GM10266 (cell line): ENCODE data around the gene RAET1E.
"Not testable (repeated sequence)": the region's sequence is repeated elsewhere in the genome, so short reads cannot be mapped to it uniquely, and the experiment has no call there.

Source experiments
- DNase-seq: peaks from one replicate; pipeline ENCODE4 v3.0.0; 2012; ENCODE audit errors: extremely low spot score
- TF ChIP-seq, protein P1 (sequence below): IDR thresholded peaks from 2 replicates; pipeline ENCODE4 v1.5.1; 2012; ENCODE audit warnings: mild to moderate bottlenecking, low read depth; ENCODE audit not compliant: control insufficient read depth, insufficient read depth; ENCODE audit errors: missing control alignments

Gene RAET1E

DNA sequence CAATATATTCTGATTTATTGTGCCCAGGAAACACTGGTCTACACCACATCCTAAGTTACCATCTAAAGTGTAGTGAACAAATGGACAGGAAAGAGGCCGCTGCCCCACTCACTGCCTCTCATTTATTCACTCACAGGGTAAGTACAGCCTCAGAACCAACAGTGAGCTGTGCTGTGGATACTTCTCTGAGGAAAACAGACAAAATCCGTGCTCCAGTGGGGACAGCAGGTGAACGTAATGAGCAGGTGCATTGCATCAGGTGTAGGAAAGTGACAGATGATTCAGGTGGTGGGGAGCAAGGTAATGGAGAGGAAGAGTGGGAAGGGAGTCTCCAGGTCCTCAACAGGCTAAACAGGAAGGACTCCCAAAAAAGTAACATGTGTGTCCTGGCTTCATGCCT lies 35.5 kb upstream of the RAET1E start:
- DNase-seq = no peak
- TF ChIP-seq, protein P1, sequence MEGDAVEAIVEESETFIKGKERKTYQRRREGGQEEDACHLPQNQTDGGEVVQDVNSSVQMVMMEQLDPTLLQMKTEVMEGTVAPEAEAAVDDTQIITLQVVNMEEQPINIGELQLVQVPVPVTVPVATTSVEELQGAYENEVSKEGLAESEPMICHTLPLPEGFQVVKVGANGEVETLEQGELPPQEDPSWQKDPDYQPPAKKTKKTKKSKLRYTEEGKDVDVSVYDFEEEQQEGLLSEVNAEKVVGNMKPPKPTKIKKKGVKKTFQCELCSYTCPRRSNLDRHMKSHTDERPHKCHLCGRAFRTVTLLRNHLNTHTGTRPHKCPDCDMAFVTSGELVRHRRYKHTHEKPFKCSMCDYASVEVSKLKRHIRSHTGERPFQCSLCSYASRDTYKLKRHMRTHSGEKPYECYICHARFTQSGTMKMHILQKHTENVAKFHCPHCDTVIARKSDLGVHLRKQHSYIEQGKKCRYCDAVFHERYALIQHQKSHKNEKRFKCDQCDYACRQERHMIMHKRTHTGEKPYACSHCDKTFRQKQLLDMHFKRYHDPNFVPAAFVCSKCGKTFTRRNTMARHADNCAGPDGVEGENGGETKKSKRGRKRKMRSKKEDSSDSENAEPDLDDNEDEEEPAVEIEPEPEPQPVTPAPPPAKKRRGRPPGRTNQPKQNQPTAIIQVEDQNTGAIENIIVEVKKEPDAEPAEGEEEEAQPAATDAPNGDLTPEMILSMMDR = no peak

DNA sequence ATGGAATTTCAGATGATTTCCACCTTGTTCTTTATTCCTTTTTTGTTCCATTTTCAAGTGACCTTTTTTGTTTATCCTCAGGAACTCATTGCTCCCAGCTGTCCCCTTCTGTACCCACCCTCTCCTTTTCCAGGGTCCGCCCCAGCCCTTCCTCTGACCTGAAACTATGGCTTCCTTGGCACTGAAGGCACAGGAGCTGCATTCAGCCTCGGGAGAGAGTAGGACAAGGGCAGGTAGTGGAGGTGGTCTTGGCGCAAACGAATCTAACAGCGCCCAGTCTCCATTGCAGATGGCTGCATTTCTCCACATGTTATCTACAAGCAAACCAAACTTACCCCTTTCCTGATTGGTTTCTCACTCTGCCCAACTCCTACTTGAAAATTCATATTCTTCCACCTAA lies 35.1 kb upstream of the RAET1E start:
- TF ChIP-seq, protein P1 = no peak
- no peak for DNase-seq

DNA sequence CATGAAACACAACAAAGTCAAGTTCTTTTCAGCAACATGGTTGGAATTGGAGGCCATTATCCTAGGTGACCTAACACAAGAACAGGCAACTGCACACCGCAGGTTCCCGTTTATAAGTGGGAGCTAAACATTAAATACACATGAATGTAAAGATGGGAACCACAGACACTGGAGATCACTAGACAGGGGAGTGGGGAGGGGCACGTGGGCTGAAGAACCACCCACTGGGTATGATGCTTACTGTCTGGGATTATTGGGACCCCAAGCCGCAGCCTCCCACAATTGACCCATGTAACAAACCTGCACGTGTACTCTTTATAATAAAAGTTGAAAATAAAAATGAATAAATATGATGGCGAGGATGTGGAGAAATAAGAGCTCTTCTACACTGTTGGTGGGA lies 33.6 kb upstream of the RAET1E start:
- no peak for DNase-seq
- TF ChIP-seq, protein P1 = no peak

DNA sequence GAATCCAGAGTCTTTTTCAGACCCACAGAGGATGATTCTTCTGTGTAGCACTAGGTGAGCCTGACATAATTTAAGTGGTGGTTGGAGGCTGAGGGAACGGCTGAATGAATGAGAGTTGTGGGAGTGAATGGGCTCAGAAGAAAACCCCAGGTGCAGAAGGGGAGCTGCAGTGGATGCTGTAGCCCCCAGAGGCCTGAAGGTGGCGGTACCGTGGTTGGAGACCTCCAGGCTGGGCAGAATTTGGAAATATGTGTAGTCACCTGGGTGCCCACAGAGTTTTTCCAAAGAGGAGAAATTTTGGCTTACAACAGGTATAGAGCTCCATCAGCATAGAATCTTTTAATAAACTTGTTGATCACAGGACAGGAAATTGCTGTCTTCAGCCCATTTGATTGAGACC lies 31.5 kb upstream of the RAET1E start:
- DNase-seq = no peak
- TF ChIP-seq, protein P1 = peak; percentile 35

DNA sequence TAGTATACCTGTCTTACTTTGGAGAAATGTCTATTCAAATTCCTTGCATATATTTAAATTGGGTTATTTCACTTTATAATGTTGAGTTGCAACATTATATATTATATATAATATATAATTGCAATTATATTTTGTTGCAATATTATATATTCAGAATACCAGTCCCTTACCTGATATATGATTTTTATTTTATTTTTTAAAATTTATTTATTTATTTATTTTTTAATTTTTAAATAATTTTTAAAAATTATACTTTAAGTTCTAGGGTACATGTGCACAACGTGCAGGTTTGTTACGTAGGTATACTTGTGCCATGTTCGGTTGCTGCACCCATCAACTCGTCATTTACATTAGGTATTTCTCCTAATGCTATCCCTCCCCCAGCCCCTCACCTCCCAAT lies 29.1 kb upstream of the RAET1E start:
- DNase-seq = not testable (repeated sequence)

DNA sequence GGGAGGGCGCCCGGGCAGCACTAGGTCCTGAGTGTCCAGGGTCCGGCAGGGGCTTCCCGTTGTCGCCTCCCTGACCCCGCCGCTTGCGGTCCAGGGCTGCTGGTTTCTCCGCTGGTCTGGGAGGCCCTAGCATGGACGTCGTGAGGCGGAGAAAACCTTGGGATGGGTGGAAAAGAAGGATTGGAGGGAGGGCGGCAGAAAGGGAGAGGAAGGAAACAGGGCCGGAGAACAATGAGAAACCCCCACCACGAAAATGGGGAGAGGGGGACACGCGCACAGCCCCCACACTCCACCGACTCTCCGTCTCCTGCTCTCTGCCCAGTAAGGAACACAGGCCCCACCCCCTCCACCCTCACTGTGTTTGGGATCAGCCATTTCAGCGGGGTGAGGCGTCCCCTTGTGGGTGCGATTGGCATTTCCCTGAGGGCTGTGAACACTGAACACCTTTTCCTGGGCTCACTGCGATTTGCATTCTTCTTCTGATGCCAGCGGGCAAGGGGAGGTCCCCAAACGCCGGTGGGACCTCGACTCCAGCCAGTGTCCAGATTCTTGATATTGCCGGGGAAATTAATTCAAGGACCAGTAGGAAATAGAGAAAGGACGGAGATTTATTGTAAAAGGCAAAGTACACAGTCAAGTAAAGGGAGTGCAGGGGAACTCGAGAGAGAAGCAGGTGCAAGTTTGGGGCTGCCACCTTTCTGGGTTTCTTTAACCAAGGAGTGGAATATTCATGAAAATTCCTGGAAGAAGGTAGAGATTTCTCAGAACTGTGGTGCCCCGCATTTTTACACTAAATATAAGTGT lies 28.3 kb upstream of the RAET1E start:
- DNase-seq = no peak
- TF ChIP-seq, protein P1 = peak; percentile 68

DNA sequence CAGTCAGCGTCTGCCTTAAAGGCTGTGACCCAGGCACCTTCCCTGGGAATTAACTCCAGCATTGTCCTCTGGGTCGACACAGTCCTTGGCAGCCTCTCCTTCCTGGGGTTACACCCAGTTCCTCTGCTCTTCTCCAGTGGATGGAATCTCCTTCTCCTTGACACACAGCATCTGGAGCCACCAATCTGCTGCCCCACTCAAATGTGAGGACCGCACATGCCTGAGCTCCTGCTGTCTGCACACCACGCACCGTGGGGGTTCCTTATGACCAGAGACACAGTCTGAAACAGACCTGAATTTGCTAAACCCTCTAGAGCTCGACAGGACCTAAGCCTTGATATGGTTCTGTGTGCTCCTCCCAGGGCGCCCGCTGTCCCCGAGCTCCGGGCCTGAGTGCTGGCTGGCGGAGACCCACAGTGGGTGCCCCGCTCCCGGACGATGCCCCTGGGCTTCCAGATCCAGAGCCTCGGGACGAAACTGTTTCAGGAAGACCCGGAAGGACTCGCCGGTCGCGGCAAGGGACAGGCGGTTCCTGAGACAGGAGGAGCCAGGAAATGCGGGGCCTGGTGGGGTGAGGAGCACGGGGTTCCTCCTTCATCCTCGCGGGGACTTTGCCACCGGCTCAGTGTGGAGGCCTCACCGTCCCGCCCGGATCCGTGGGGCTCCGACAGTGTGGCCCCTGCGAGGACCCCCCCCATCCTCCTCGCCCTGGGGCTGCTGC lies 27.5 kb upstream of the RAET1E start:
- TF ChIP-seq, protein P1 = no peak
- DNase-seq = no peak
